HepG2 (cell line): ENCODE measurements around the gene CD248. TPM values are rescaled to one million over a fixed set of nuclear protein-coding genes. Genes with fewer than 3 reads are reported as not detected.
A peak's percentile ranks its signal among the peaks of the same experiment; 100 is the strongest.

Experiments
- ATAC-seq: fragments of 200-7000 bp; cut with Tn5 transposase; 3 replicates; pipeline ENCODE4 v1.9.1; 2020; ENCODE audit warnings: mild to moderate bottlenecking, moderate library complexity
- BruUV-seq: library from RNA; stranded (reverse); fragments of 400-500 nt; replicated peaks from 2 replicates; lab custom pipeline; 2021; lab: Mats Ljungman, UMichigan
- CTCF ChIA-PET: fragments of 300-600 bp; formaldehyde crosslinking; extraction: SDS; loops from one replicate; lab custom pipeline; 2021; ENCODE audit warnings: low total read pairs, inconsistent platforms, low intra/inter-chr PET ratio; lab: Yijun Ruan, JAX
- POLR2A ChIA-PET: fragments of 350-600 bp; sonication (Branson Sonifier 250); formaldehyde crosslinking; loops from one replicate; lab custom pipeline; 2020; ENCODE audit warnings: antibody characterized with exemption, inconsistent platforms; lab: Yijun Ruan, JAX
- DNase-seq: peaks from one replicate; pipeline ENCODE4 v3.0.0-alpha.2; 2015; ENCODE audit warnings: low spot score
- FAIRE-seq: peaks from 3 replicates; lab custom pipeline; 2011; peaks lifted over from hg19 to GRCh38; lab: Jason Lieb, UNC
- H2AFZ ChIP-seq: one replicate; pipeline ENCODE4 v1.6.1; 2011; ENCODE audit warnings: low read length, inconsistent platforms
- H3K27ac ChIP-seq: fragments of 300-600 bp; 3 replicates; pipeline ENCODE4 v1.8.0; 2011; ENCODE audit warnings: mixed run types, mild to moderate bottlenecking, mixed read lengths, low read length, inconsistent platforms; ENCODE audit not compliant: insufficient read depth; ENCODE audit errors: extremely low read length
- H3K27me3 ChIP-seq, 2 experiments: fragments of 200-600 bp in 1 of 2; 2 replicates in 1 of 2; 3 replicates in 1 of 2; pipeline versions ENCODE4 v1.6.0 to v1.8.0; 2011; ENCODE audit warnings: low read length in 2 of 2, mild to moderate bottlenecking in 2 of 2, moderate library complexity in 2 of 2, inconsistent platforms in 1 of 2; ENCODE audit not compliant: insufficient read depth in 2 of 2, control insufficient read depth in 1 of 2
- H3K36me3 ChIP-seq, 2 experiments: fragments of 200-600 bp in 1 of 2; replicated peaks in 1 of 2; 2 replicates in 1 of 2; 3 replicates in 1 of 2; pipeline versions ENCODE4 v1.5.1 to v1.8.0; 2011; ENCODE audit warnings: low read length in 2 of 2, inconsistent platforms in 1 of 2; ENCODE audit not compliant: insufficient read depth in 2 of 2, control insufficient read depth in 1 of 2
- H3K4me1 ChIP-seq: 2 replicates; pipeline ENCODE4 v1.5.1; 2012; ENCODE audit warnings: low read length, inconsistent platforms; ENCODE audit not compliant: insufficient read depth
- H3K4me2 ChIP-seq: 2 replicates; pipeline ENCODE4 v1.6.0; 2011; ENCODE audit warnings: low read depth, low read length, inconsistent platforms
- H3K4me3 ChIP-seq, 3 experiments: fragments of 200-600 bp in 1 of 3; sonication (generic), shearing (Covaris generic) in 1 of 3; replicated peaks in 1 of 3; 2 replicates each; pipeline ENCODE4 v1.5.1; 2011 to 2016; ENCODE audit warnings: low read length in 3 of 3, inconsistent platforms in 2 of 3, low read depth in 2 of 3, mild to moderate bottlenecking in 2 of 3, control low read depth in 1 of 3, mixed read lengths in 1 of 3; ENCODE audit not compliant: insufficient read depth in 1 of 3
- H3K79me2 ChIP-seq: one replicate; pipeline ENCODE4 v1.6.1; 2011; ENCODE audit warnings: low read length, inconsistent platforms; ENCODE audit not compliant: insufficient read depth
- H3K9ac ChIP-seq: 2 replicates; pipeline ENCODE4 v1.6.0; 2011; ENCODE audit warnings: mild to moderate bottlenecking, low read depth, low read length, inconsistent platforms; ENCODE audit not compliant: insufficient read depth
- H3K9me3 ChIP-seq: 2 replicates; pipeline ENCODE4 v1.5.1; 2012; ENCODE audit warnings: mild to moderate bottlenecking, low read length
- H4K20me1 ChIP-seq: 2 replicates; pipeline ENCODE4 v1.6.0; 2011; ENCODE audit warnings: inconsistent platforms, mild to moderate bottlenecking, low read length, moderate library complexity; ENCODE audit not compliant: insufficient read depth
- ARID5B ChIP-seq: IDR thresholded peaks from 2 replicates; pipeline ENCODE4 v1.4.0; 2020; ENCODE audit warnings: mild to moderate bottlenecking, missing genetic modification reagents
- FOXJ3 ChIP-seq: sonication (generic); formaldehyde crosslinking; IDR thresholded peaks from 2 replicates; pipeline ENCODE4 v1.4.0; 2020; ENCODE audit warnings: missing genetic modification reagents, mild to moderate bottlenecking, borderline replicate concordance
- HNRNPLL ChIP-seq: fragments of 200-400 bp; formaldehyde crosslinking; IDR thresholded peaks from 2 replicates; pipeline ENCODE4 v1.6.1; 2017; ENCODE audit warnings: mild to moderate bottlenecking, low read depth, low read length; ENCODE audit not compliant: poor library complexity, severe bottlenecking
- PHF20 ChIP-seq: sonication (generic); formaldehyde crosslinking; IDR thresholded peaks from 2 replicates; pipeline ENCODE4 v1.5.0; 2020; ENCODE audit warnings: mild to moderate bottlenecking, missing genetic modification reagents
- PRDM15 ChIP-seq: sonication (generic); formaldehyde crosslinking; IDR thresholded peaks from 2 replicates; pipeline ENCODE4 v1.4.0; 2020; ENCODE audit warnings: missing genetic modification reagents
- SATB2 ChIP-seq: sonication (generic); formaldehyde crosslinking; IDR thresholded peaks from 2 replicates; pipeline ENCODE4 v1.5.0; 2020; ENCODE audit warnings: missing genetic modification reagents
- SKIL ChIP-seq: sonication (generic); formaldehyde crosslinking; IDR thresholded peaks from 2 replicates; pipeline ENCODE4 v1.8.0; 2022; ENCODE audit warnings: missing genetic modification reagents, mild to moderate bottlenecking, moderate library complexity, borderline replicate concordance
- ZNF281 ChIP-seq: sonication (generic); formaldehyde crosslinking; IDR thresholded peaks from 2 replicates; pipeline ENCODE4 v1.4.0; 2020; ENCODE audit warnings: missing genetic modification reagents, borderline replicate concordance
- ZNF460 ChIP-seq: sonication (generic); formaldehyde crosslinking; IDR thresholded peaks from 2 replicates; pipeline ENCODE4 v1.5.1; 2020; ENCODE audit warnings: missing genetic modification reagents, mild to moderate bottlenecking, borderline replicate concordance
- WGBS: methylation state at CpG from one replicate; pipeline ENCODE4 v1.1.6; 2017; ENCODE audit warnings: low lambda C conversion rate; 5-methylcytosine and 5-hydroxymethylcytosine counted together
- in situ Hi-C: cut with HindIII; loops from 2 replicates; pipeline ENCODE4 v1.10.0; 2017; ENCODE audit warnings: low pct_unique_long_range_greater_than_20kb; ENCODE audit not compliant: extremely low pct_ligation_motif_present
- intact Hi-C: fragments of 100-400 bp; cut with micrococcal nuclease; formaldehyde crosslinking; loops from one replicate; pipeline ENCODE4 v1.10.0; 2022; ENCODE audit not compliant: unreplicated experiment
- polyA plus RNA-seq, 8 experiments: library from polyadenylated mRNA; depleted of rRNA in 3 of 8; stranded (reverse) in 7 of 8; unstranded in 1 of 8; fragments of >200 nt; fragmentation: Illumina TruSeq in 4 of 8; extraction: Trizol in 4 of 8; gene quantifications; 2 replicates each; pipeline versions ENCODE4 v1.2.1 to v1.2.3, GENCODE V29; 2011 to 2016; ENCODE audit warnings: low read depth in 4 of 8, missing spikeins in 1 of 8, mixed read lengths in 1 of 8; ENCODE audit not compliant: insufficient read depth in 1 of 8
- total RNA-seq, 5 experiments: library from RNA; depleted of rRNA; stranded (reverse); fragments of >200 nt; fragmentation: Illumina TruSeq; extraction: Trizol; gene quantifications; 2 replicates each; pipeline ENCODE4 v1.2.3, GENCODE V29; 2016; ENCODE audit warnings: low read depth in 1 of 5

CD248 gene
- total and polyA plus RNA-seq, 2 of the 13 experiments (the other 11 are each of a cell fraction or from before 2014, with no cell fraction given): 0.25 to 0.35 TPM

GRCh38 chr11:66268244-66268951, 48.4 kb downstream of the CD248 start, which contains the start of gene RAB1B:
Gene RAB1B, plus strand, starts transcription at chr11:66268639. Its CDS starts 41 bp downstream, at chr11:66268680.
- Histone ChIP-seq H3K4me2 (peak within 1 kb of the TSS; percentile 95), H3K27me3 (no peaks in the 10 kb centered on the region; a peak in 1 of 5 replicates), H2AFZ (peak within 1 kb of the TSS; percentile 88), H4K20me1 (peaks cover 10% of the 10 kb centered on the region), H3K9me3 (no peaks in the 10 kb centered on the region), H3K27ac (peak within 1 kb of the TSS; percentile 78), H3K79me2 (peaks cover 24% of the 10 kb centered on the region), H3K4me1 (peaks cover 13% of the 10 kb centered on the region), H3K9ac (peak within 1 kb of the TSS; percentile 93), H3K36me3 (peaks cover 20 to 23% of the 10 kb centered on the region in 2 experiments), H3K4me3 (peak within 1 kb of the TSS; percentile 89 to 98 (median 96))
- FAIRE-seq (peak; percentile 85), ATAC-seq (peak; percentile 87), DNase-seq (peak; percentile 98)
- BruUV-seq: no TSS peak
- intact Hi-C loops: loop anchor here (2.0 kb wide), 1 partner anchor 20 kb away; the partner anchor contains the start of gene YIF1A
- ChIA-PET POLR2A (interaction anchor here (0.8 to 4.0 kb wide), 9 partner anchors 9 to 216 kb away, joined by 3 to 31 read pairs (median 5); partner anchors contain the start of genes SF3B2 and YIF1A), CTCF (interaction anchor here (1.6 kb wide), 1 partner anchor 46 kb away, joined by 8 read pairs; no protein-coding TSS in a partner anchor)
- 0% methylated on average over 4 of the region's 64 CpGs for WGBS
- in situ Hi-C loops: no loop called here
- TF ChIP-seq SATB2 (CRISPR knock-in tag) (no peak), ZNF460 (CRISPR knock-in tag) (no peak), PHF20 (CRISPR knock-in tag) (peak; percentile 75), PRDM15 (no peak), SKIL (CRISPR knock-in tag) (no peak), HNRNPLL (peak; percentile 45), FOXJ3 (CRISPR knock-in tag) (no peak), ARID5B (CRISPR knock-in tag) (peak; percentile 6; the same call in 1 of the 2 replicates), ZNF281 (CRISPR knock-in tag) (no peak)
